ENCODE measurements around the gene BAAT. TPM values are rescaled to one million over a fixed set of nuclear protein-coding genes. Genes with fewer than 3 reads are reported as not detected.
"Not testable (repeated sequence)": the region's sequence is repeated elsewhere in the genome, so short reads cannot be mapped to it uniquely, and the experiment has no call there.

The BAAT gene
- under 1 TPM in 7 of 8 experiments, not detected in 1; 0.10 to 0.46 (median 0.22) TPM for total RNA-seq

DNA sequence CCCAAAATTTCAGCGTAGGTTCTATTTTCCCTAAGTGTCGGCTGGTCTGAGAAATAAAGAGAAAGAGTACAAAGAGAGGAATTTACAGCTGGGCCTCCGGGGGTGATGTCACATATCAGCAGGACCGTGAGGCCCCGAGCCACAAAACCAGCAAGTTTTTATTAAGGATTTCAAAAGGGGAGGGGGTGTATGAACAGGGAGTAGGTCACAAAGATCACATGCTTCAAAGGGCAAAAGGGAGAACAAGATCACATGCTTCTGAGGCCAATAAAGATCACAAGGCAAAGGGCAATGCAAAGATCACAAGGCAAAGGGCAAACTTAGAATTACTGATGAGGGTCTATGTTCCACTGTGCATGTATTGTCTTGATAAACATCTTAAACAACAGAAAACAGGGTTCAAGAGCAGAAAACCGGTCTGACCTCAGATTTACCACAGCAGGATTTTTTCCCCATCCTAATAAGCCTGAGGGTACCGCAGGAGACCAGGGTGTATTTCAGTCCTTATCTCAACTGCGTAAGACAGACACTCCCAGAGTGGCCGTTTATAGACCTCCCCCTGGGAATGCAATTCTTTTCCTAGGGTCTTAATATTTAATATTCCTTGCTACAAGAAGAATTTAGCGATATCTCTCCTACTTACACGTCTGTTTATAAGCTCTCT, at the start of gene BAAT:
Gene BAAT, minus strand, starts transcription at position 134 of the 664 bp plus-strand sequence. CDS start 13,602 bp downstream, outside the sequence.
- H3K27ac ChIP-seq; H3K4me3 ChIP-seq; in situ Hi-C loops (cut with MboI; ENCODE audit: low pct_unique_long_range_greater_than_20kb in 2 of 9, low sequenced_read_pairs in 9 of 9, unreplicated experiment in 9 of 9); ATAC-seq (replicated peaks in 6 of 8); H3K4me1 ChIP-seq (replicated peaks in 1 of 2): not testable (repeated sequence)
- 75 to 94% (median 90%) methylated on average over 4 to 10 of the region's 11 CpGs for WGBS, 10 experiments

GRCh38 chr9:101433229-101433628, 48.4 kb upstream of the BAAT start:
- in situ Hi-C loops (cut with MboI; ENCODE audit: low pct_unique_long_range_greater_than_20kb in 2 of 9, low sequenced_read_pairs in 9 of 9, unreplicated experiment in 9 of 9) = no loop called here
- no peaks in the 10 kb centered on the region for H3K4me1 ChIP-seq (replicated peaks in 1 of 2)
- 0 to 97% (median 67%) methylated on average over 1 to 3 of the region's 3 CpGs for WGBS, 10 experiments
- no peak overlapping the region for H3K4me3 ChIP-seq
- H3K27ac ChIP-seq = no peak overlapping the region
- no peak for ATAC-seq (replicated peaks in 6 of 8)

- ATAC-seq (replicated peaks in 6 of 8) = peak in 1 of 8 experiments; percentile 27
- in situ Hi-C loops (cut with MboI; ENCODE audit: low pct_unique_long_range_greater_than_20kb in 2 of 9, low sequenced_read_pairs in 9 of 9, unreplicated experiment in 9 of 9) = no loop called here
- 0 to 100% (median 71%) methylated on average over 1 of the region's 1 CpG; no CpG with 5 or more reads in 5 of the 10 experiments for WGBS, 10 experiments
- H3K4me3 ChIP-seq = no peak overlapping the region
- no peaks in the 10 kb centered on the region for H3K4me1 ChIP-seq (replicated peaks in 1 of 2)
- H3K27ac ChIP-seq = no peak overlapping the region
Observed at GRCh38 chr9:101432740-101433139, 47.9 kb upstream of the BAAT start.

DNA sequence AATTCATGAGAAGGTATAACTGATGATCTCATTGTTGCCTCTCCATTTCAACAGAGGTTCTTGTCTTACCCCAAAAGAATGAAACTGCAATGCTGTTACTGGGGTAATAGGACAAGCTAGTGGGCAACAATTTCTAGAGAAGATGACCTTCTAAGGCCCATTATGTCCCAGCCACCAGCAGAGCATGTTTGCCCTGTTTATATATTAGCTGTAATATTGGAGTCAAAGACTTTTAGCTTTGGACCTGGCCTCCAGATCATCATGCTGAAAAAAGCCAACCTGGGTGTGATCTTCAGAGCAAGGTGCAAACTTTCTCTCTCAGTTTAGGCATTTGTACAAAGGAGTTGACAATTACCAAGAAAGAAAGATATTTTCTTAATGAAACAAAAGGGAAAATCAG, 47.4 kb upstream of the BAAT start:
- Histone ChIP-seq H3K4me1 (replicated peaks in 1 of 2) (no peaks in the 10 kb centered on the region), H3K4me3 (no peak overlapping the region), H3K27ac (no peak overlapping the region)
- in situ Hi-C loops (cut with MboI; ENCODE audit: low pct_unique_long_range_greater_than_20kb in 2 of 9, low sequenced_read_pairs in 9 of 9, unreplicated experiment in 9 of 9) = no loop called here
- ATAC-seq (replicated peaks in 6 of 8) = no peak

DNA sequence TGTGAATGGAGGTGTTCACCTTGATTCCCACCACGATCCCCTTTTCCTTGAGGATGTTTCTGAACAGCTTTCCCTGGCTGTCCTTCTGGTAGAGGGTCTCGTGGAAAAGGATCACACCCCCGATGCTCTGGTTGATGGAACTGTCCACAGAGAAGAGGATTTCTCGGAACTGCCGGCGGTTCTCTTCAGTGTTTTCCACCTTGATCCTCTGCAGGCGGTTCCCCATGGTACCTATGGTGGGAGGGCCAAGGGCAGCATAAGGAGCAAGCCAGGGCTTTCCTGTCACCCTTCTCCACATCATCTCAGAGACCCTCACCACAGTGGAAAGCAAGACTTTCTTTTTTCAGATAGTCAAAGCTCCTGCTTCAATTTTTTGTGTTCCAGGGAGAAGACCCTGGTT, 44.9 kb upstream of the BAAT start:
- Histone ChIP-seq H3K27ac (no peak overlapping the region), H3K4me1 (replicated peaks in 1 of 2) (no peaks in the 10 kb centered on the region), H3K4me3 (no peak overlapping the region)
- in situ Hi-C loops (cut with MboI; ENCODE audit: low pct_unique_long_range_greater_than_20kb in 2 of 9, low sequenced_read_pairs in 9 of 9, unreplicated experiment in 9 of 9) = no loop called here
- no peak for ATAC-seq (replicated peaks in 6 of 8)
- 8 to 89% (median 79%) methylated on average over 2 to 6 of the region's 7 CpGs; no CpG with 5 or more reads in 5 of the 10 experiments for WGBS, 10 experiments

GRCh38 chr9:101428909-101429308, 44.1 kb upstream of the BAAT start:
- H3K4me1 ChIP-seq (replicated peaks in 1 of 2) = no peaks in the 10 kb centered on the region
- ATAC-seq (replicated peaks in 6 of 8) = no peak
- WGBS, 10 experiments = 5 to 100% (median 43%) methylated on average over 1 to 3 of the region's 3 CpGs
- H3K27ac ChIP-seq = no peak overlapping the region
- no peak overlapping the region for H3K4me3 ChIP-seq
- in situ Hi-C loops (cut with MboI; ENCODE audit: low pct_unique_long_range_greater_than_20kb in 2 of 9, low sequenced_read_pairs in 9 of 9, unreplicated experiment in 9 of 9) = no loop called here

- no peak overlapping the region for H3K4me3 ChIP-seq
- no peaks in the 10 kb centered on the region for H3K4me1 ChIP-seq (replicated peaks in 1 of 2)
- in situ Hi-C loops (cut with MboI; ENCODE audit: low pct_unique_long_range_greater_than_20kb in 2 of 9, low sequenced_read_pairs in 9 of 9, unreplicated experiment in 9 of 9) = no loop called here
- no peak overlapping the region for H3K27ac ChIP-seq
- ATAC-seq (replicated peaks in 6 of 8) = no peak
- WGBS, 10 experiments = 8 to 100% (median 79%) methylated on average over 1 to 3 of the region's 3 CpGs; no CpG with 5 or more reads in 1 of the 10 experiments
Observed at GRCh38 chr9:101427957-101428655, 43.3 kb upstream of the BAAT start.

- in situ Hi-C loops (cut with MboI; ENCODE audit: low pct_unique_long_range_greater_than_20kb in 2 of 9, low sequenced_read_pairs in 9 of 9, unreplicated experiment in 9 of 9) = no loop called here
- 14 to 100% (median 86%) methylated on average over 1 to 7 of the region's 8 CpGs; no CpG with 5 or more reads in 5 of the 10 experiments for WGBS, 10 experiments
- ATAC-seq (replicated peaks in 6 of 8) = no peak
- no peak overlapping the region for H3K4me3 ChIP-seq
- no peaks in the 10 kb centered on the region for H3K4me1 ChIP-seq (replicated peaks in 1 of 2)
- H3K27ac ChIP-seq = no peak overlapping the region
Observed at GRCh38 chr9:101427358-101427757, 42.6 kb upstream of the BAAT start.

DNA sequence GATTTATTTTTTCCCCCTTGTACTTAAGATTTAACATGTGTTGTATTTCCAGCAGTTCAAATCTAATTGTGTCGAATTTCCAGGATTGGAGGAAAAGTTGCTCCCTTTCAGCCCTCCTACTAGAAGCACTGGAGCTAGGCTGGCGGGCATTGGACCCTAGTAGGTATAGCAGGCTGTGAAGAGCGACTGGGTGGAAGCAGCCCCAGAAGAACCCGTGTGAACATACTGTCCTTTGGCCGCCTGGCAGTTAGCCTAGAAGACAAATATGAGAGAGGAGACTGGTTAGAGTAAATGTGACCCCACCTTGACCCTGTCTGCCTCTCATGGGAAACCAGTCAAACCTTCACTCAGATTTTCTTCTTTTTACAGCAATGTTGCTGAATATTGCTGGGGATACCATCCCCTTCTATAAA, 36.9 kb upstream of the BAAT start:
- no peak overlapping the region for H3K4me3 ChIP-seq
- 19 to 93% (median 76%) methylated on average over 2 to 5 of the region's 5 CpGs; no CpG with 5 or more reads in 2 of the 10 experiments for WGBS, 10 experiments
- no peaks in the 10 kb centered on the region for H3K4me1 ChIP-seq (replicated peaks in 1 of 2)
- in situ Hi-C loops (cut with MboI; ENCODE audit: low pct_unique_long_range_greater_than_20kb in 2 of 9, low sequenced_read_pairs in 9 of 9, unreplicated experiment in 9 of 9) = no loop called here
- ATAC-seq (replicated peaks in 6 of 8) = no peak
- H3K27ac ChIP-seq = no peak overlapping the region

GRCh38 chr9:101419863-101420262, 35.1 kb upstream of the BAAT start:
- H3K4me1 ChIP-seq (replicated peaks in 1 of 2) = no peaks in the 10 kb centered on the region
- H3K27ac ChIP-seq = no peak overlapping the region
- in situ Hi-C loops (cut with MboI; ENCODE audit: low pct_unique_long_range_greater_than_20kb in 2 of 9, low sequenced_read_pairs in 9 of 9, unreplicated experiment in 9 of 9) = no loop called here
- 0 to 100% (median 80%) methylated on average over 1 to 2 of the region's 2 CpGs; no CpG with 5 or more reads in 1 of the 10 experiments for WGBS, 10 experiments
- ATAC-seq (replicated peaks in 6 of 8) = no peak
- no peak overlapping the region for H3K4me3 ChIP-seq

DNA sequence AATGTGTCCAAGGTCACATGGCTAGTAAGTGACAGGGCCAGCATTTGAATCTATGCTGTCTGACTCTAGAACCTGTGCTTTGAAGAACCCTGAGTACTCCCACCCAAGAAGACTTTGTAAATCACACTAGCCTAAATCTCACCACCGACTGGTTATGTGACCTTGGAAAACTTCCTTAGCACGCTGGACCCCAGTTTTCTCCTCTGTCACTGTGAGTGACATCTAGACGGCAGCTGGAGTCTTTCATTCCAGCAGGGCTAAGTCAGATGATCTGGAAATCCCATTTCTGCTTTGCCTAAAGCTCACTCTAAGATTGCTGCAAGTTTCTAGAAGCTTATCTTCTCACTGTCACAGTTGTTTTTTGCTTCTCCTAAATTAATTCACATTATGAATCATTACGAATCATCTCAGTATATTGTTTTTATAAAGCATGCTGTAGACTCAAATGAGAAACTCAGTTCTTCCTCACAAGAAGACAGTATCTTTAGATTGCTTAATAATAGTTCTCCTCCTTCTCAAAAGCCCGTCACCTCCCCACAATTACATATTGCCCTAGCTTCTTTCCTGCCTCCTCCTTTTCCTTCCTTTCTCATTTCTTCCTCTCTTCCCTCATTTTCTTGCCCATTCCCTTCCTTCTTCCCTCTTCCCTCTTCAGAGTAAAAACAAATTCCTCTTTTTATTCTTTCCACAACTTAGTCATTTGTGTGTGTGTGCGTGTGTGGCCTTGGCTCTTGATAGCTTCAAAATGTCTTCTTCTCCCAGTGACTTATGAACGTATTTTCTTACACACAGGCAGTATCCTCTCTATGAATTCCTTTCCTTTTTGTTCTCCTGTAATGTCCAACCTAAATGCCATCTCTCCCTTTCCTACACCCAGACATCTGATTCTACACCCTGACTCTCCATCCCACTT, 34.0 kb upstream of the BAAT start:
- ATAC-seq (replicated peaks in 6 of 8) = no peak
- Histone ChIP-seq H3K4me3 (no peak overlapping the region), H3K27ac (no peak overlapping the region), H3K4me1 (replicated peaks in 1 of 2) (no peaks in the 10 kb centered on the region)
- 40 to 100% (median 80%) methylated on average over 2 to 6 of the region's 7 CpGs for WGBS, 10 experiments
- in situ Hi-C loops (cut with MboI; ENCODE audit: low pct_unique_long_range_greater_than_20kb in 2 of 9, low sequenced_read_pairs in 9 of 9, unreplicated experiment in 9 of 9) = no loop called here

DNA sequence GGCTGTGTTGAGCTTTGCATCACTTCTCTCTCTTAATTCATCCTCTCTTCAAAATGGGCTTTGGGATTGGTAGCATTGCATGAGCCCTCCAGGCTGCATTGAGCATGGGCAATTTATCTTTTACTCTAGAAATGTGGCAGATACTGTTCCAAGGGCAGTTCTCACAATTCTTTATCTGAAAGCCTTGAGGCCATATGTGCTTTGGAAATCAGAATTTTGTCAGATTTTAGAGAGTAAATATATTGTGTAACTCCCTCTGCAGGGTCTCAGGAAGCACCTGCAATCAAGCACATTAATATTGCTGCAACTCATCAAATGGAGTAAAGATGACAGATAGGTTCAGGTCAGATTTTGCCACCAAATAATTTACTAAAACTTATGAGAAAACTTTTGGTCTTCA, 33.2 kb upstream of the BAAT start:
- Histone ChIP-seq H3K4me1 (replicated peaks in 1 of 2) (no peaks in the 10 kb centered on the region), H3K27ac (no peak overlapping the region), H3K4me3 (no peak overlapping the region)
- ATAC-seq (replicated peaks in 6 of 8) = no peak
- in situ Hi-C loops (cut with MboI; ENCODE audit: low pct_unique_long_range_greater_than_20kb in 2 of 9, low sequenced_read_pairs in 9 of 9, unreplicated experiment in 9 of 9) = no loop called here

- in situ Hi-C loops (cut with MboI; ENCODE audit: low pct_unique_long_range_greater_than_20kb in 2 of 9, low sequenced_read_pairs in 9 of 9, unreplicated experiment in 9 of 9) = no loop called here
- Histone ChIP-seq H3K4me3 (no peak overlapping the region), H3K27ac (no peak overlapping the region), H3K4me1 (replicated peaks in 1 of 2) (no peaks in the 10 kb centered on the region)
- no peak for ATAC-seq (replicated peaks in 6 of 8)
Observed at GRCh38 chr9:101417389-101417788, 32.6 kb upstream of the BAAT start.
